ENCODE measurements around the gene MEGF11. TPM values are rescaled to one million over a fixed set of nuclear protein-coding genes. Genes with fewer than 3 reads are reported as not detected.

Gene MEGF11
- total RNA-seq, 1 donor from 2014 or later = 0.06 TPM

GRCh38 chr15:65900488-65900887 is 353.1 kb downstream of the MEGF11 start:
- Mint-ChIP-seq H3K36me3 (peaks cover 13% of the 10 kb centered on the region), H3K27me3 (ENCODE audit: insufficient read depth, low read depth) (peaks cover 3% of the 10 kb centered on the region), H3K27ac (no peak overlapping the region), H3K9me3 (no peaks in the 10 kb centered on the region), H3K4me1 (peaks cover 12% of the 10 kb centered on the region), H3K4me3 (no peak overlapping the region)
- no peaks in the 10 kb centered on the region for H3K27me3 ChIP-seq
- no peaks in the 10 kb centered on the region for H3K79me2 ChIP-seq (ENCODE audit: low read depth)
- peaks cover 2% of the 10 kb centered on the region for H4K20me1 ChIP-seq (ENCODE audit: low read depth)
- no peak overlapping the region for H3K9ac ChIP-seq
- no peaks in the 10 kb centered on the region for H3F3A ChIP-seq (ENCODE audit: low read depth)
- H3K4me2 ChIP-seq = no peak overlapping the region
- H3K4me3 ChIP-seq = no peak overlapping the region
- no peaks in the 10 kb centered on the region for H3K4me1 ChIP-seq
- TF ChIP-seq EZH2phosphoT487 (IDR thresholded peaks at IDR 0.05) = no peak
- TF ChIP-seq CTCF (IDR thresholded peaks at IDR 0.05) = no peak
- no peak for TF ChIP-seq EZH2 (IDR thresholded peaks at IDR 0.05)
- peaks cover 6% of the 10 kb centered on the region for H3K36me3 ChIP-seq
- H2AFZ ChIP-seq (replicated peaks) = no peak overlapping the region
- no peaks in the 10 kb centered on the region for H3K9me3 ChIP-seq (ENCODE audit: low read depth)
- DNase-seq (ENCODE audit: low spot score) = no peak
- no peak overlapping the region for H3K27ac ChIP-seq

DNA sequence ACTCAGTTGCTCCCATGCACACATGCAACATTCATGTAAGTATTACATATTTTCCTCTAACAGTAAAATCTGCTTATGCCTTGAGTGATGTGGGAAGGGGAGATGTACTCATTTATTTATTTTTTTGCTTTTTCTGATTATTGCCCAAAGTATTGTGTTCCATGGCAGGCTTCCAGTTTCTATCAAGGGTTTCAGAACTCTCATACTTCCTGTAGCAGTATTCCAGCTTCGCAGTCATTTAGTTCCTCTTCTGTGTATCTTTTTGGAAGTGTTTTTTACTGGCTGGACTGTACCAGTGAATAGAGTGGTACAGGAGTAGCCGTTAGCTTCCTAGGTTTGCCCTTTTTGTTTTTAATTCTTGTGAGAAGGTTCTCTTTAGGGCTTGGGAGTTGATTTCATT is 357.3 kb downstream of the MEGF11 start:
- TF ChIP-seq EZH2phosphoT487 (IDR thresholded peaks at IDR 0.05) (no peak), EZH2 (IDR thresholded peaks at IDR 0.05) (no peak), CTCF (IDR thresholded peaks at IDR 0.05) (no peak)
- Mint-ChIP-seq H3K4me3 (no peak overlapping the region), H3K36me3 (peaks cover 6% of the 10 kb centered on the region), H3K27me3 (ENCODE audit: insufficient read depth, low read depth) (no peaks in the 10 kb centered on the region), H3K4me1 (no peaks in the 10 kb centered on the region), H3K9me3 (no peaks in the 10 kb centered on the region), H3K27ac (no peak overlapping the region)
- Histone ChIP-seq H3K79me2 (ENCODE audit: low read depth) (no peaks in the 10 kb centered on the region), H3K4me2 (no peak overlapping the region), H3K36me3 (peaks cover 6% of the 10 kb centered on the region), H3K27me3 (no peaks in the 10 kb centered on the region), H3K4me1 (no peaks in the 10 kb centered on the region), H4K20me1 (ENCODE audit: low read depth) (peaks cover 25% of the 10 kb centered on the region), H3F3A (ENCODE audit: low read depth) (no peaks in the 10 kb centered on the region), H2AFZ (replicated peaks) (no peak overlapping the region), H3K27ac (no peak overlapping the region), H3K4me3 (no peak overlapping the region), H3K9ac (no peak overlapping the region), H3K9me3 (ENCODE audit: low read depth) (no peaks in the 10 kb centered on the region)
- DNase-seq (ENCODE audit: low spot score) = no peak

- Histone ChIP-seq H2AFZ (replicated peaks) (no peak overlapping the region), H4K20me1 (ENCODE audit: low read depth) (peaks cover 41% of the 10 kb centered on the region), H3K27me3 (no peaks in the 10 kb centered on the region), H3K4me2 (no peak overlapping the region), H3K79me2 (ENCODE audit: low read depth) (peaks cover 25% of the 10 kb centered on the region), H3F3A (ENCODE audit: low read depth) (no peaks in the 10 kb centered on the region), H3K9me3 (ENCODE audit: low read depth) (no peaks in the 10 kb centered on the region), H3K36me3 (peaks cover 6% of the 10 kb centered on the region), H3K27ac (no peak overlapping the region), H3K9ac (no peak overlapping the region), H3K4me1 (no peaks in the 10 kb centered on the region), H3K4me3 (no peak overlapping the region)
- TF ChIP-seq EZH2 (IDR thresholded peaks at IDR 0.05) = no peak
- no peak for TF ChIP-seq EZH2phosphoT487 (IDR thresholded peaks at IDR 0.05)
- no peak for TF ChIP-seq CTCF (IDR thresholded peaks at IDR 0.05)
- Mint-ChIP-seq H3K27ac (no peak overlapping the region), H3K36me3 (peaks cover 8% of the 10 kb centered on the region), H3K4me3 (no peak overlapping the region), H3K4me1 (no peaks in the 10 kb centered on the region), H3K27me3 (ENCODE audit: insufficient read depth, low read depth) (no peaks in the 10 kb centered on the region), H3K9me3 (no peaks in the 10 kb centered on the region)
- DNase-seq (ENCODE audit: low spot score) = no peak
Measured at GRCh38 chr15:65893060-65893459, 360.5 kb downstream of the MEGF11 start.

Data from neural progenitor cell (in vitro differentiated cells).